GM23248 (cell line): ENCODE results near the gene SMARCAL1. TPM values are rescaled to one million over a fixed set of nuclear protein-coding genes. Genes with fewer than 3 reads are reported as not detected.
A peak's percentile ranks its signal among the peaks of the same experiment; 100 is the strongest.

Experiments
- DNase-seq: peaks from one replicate; pipeline ENCODE4 v3.0.0-alpha.2; 2015
- H2AFZ ChIP-seq: fragments of 200-600 bp; sonication (generic); 2 replicates; pipeline ENCODE4 v1.6.1; 2016; ENCODE audit warnings: antibody characterized with exemption
- H3F3A ChIP-seq: fragments of 200-600 bp; sonication (generic); 2 replicates; pipeline ENCODE4 v1.6.1; 2016; ENCODE audit warnings: mild to moderate bottlenecking, antibody characterized with exemption, mixed run types; ENCODE audit not compliant: insufficient read depth
- H3K27ac ChIP-seq: fragments of 200-600 bp; sonication (generic); 2 replicates; pipeline ENCODE4 v1.5.1; 2016; ENCODE audit warnings: mild to moderate bottlenecking
- H3K27me3 ChIP-seq: fragments of 200-600 bp; sonication (generic); replicated peaks from 2 replicates; pipeline ENCODE4 v1.6.1; 2016; ENCODE audit warnings: mild to moderate bottlenecking; ENCODE audit not compliant: insufficient read depth
- H3K36me3 ChIP-seq: fragments of 200-600 bp; sonication (generic); 2 replicates; pipeline ENCODE4 v1.6.1; 2016; ENCODE audit warnings: low read depth, mild to moderate bottlenecking
- H3K4me1 ChIP-seq: fragments of 200-600 bp; sonication (generic); 2 replicates; pipeline ENCODE4 v1.6.1; 2016; ENCODE audit warnings: mild to moderate bottlenecking; ENCODE audit not compliant: insufficient read depth
- H3K4me2 ChIP-seq: fragments of 200-600 bp; sonication (generic); one replicate; pipeline ENCODE4 v1.6.1; 2016; ENCODE audit warnings: mild to moderate bottlenecking; ENCODE audit not compliant: unreplicated experiment
- H3K4me3 ChIP-seq: fragments of 200-600 bp; sonication (generic); 2 replicates; pipeline ENCODE4 v1.5.1; 2016; ENCODE audit warnings: mild to moderate bottlenecking
- H3K79me2 ChIP-seq: fragments of 200-600 bp; sonication (generic); 2 replicates; pipeline ENCODE4 v1.6.1; 2016; ENCODE audit warnings: mild to moderate bottlenecking; ENCODE audit not compliant: insufficient read depth
- H3K9ac ChIP-seq: fragments of 200-600 bp; sonication (generic); 2 replicates; pipeline ENCODE4 v1.6.1; 2016; ENCODE audit warnings: mild to moderate bottlenecking
- H3K9me2 ChIP-seq: fragments of 200-600 bp; sonication (generic); 2 replicates; pipeline ENCODE4 v1.6.1; 2016; ENCODE audit warnings: mixed run types, mild to moderate bottlenecking, moderate library complexity; ENCODE audit not compliant: insufficient read depth
- H3K9me3 ChIP-seq: fragments of 200-600 bp; sonication (generic); one replicate; pipeline ENCODE4 v1.6.1; 2017; ENCODE audit warnings: low read depth
- H4K20me1 ChIP-seq: fragments of 200-600 bp; sonication (generic); 2 replicates; pipeline ENCODE4 v1.6.0; 2016; ENCODE audit not compliant: insufficient read depth
- EZH2 ChIP-seq: fragments of 200-600 bp; sonication (generic); IDR thresholded peaks from 2 replicates; pipeline ENCODE4 v1.6.1; 2018; ENCODE audit warnings: antibody characterized with exemption, mild to moderate bottlenecking; ENCODE audit not compliant: insufficient read depth, poor library complexity, severe bottlenecking
- EZH2phosphoT487 ChIP-seq: fragments of 200-600 bp; sonication (generic); IDR thresholded peaks from 2 replicates; pipeline ENCODE4 v1.6.1; 2018; ENCODE audit warnings: antibody characterized with exemption, moderate library complexity, mild to moderate bottlenecking, low read depth; ENCODE audit not compliant: insufficient read depth
- WGBS, 2 experiments: methylation state at CpG; one replicate each; pipeline ENCODE4 v1.1.6; 2015 to 2017; ENCODE audit warnings: low lambda C conversion rate in 2 of 2, low coverage in 1 of 2; ENCODE audit errors: missing lambda C conversion rate in 2 of 2; 5-methylcytosine and 5-hydroxymethylcytosine counted together
- in situ Hi-C: fragments of 300-500 bp; cut with MboI; formaldehyde crosslinking; loops from 2 replicates; pipeline ENCODE4 v1.15.0; 2020
- polyA plus RNA-seq: library from polyadenylated mRNA; unstranded; fragments of >200 nt; fragmentation: Nextera tagmentation; extraction: Ambion mirVana; gene quantifications from 2 replicates; pipeline ENCODE4 v1.2.1, GENCODE V29; 2016
- total RNA-seq: library from RNA; depleted of rRNA; stranded (reverse); fragments of >200 nt; shearing (Covaris generic); gene quantifications from 2 replicates; pipeline ENCODE4 v1.2.3, GENCODE V29; 2014; rRNA removed

The SMARCAL1 gene
- 10.9 and 17.8 TPM in 2 replicates for total RNA-seq
- 30.5 and 32.3 TPM in 2 replicates for polyA plus RNA-seq

GRCh38 chr2:216412022-216412999 is at the start of gene SMARCAL1:
TSS of gene SMARCAL1 (plus strand) at chr2:216412484. CDS start at chr2:216414705, 2,221 bp downstream.
- Histone ChIP-seq H3K9ac (peak within 1 kb of the TSS; percentile 86), H3K9me3 (no peaks in the 10 kb centered on the region), H3K4me1 (0 out of 2 replicates have a peak, but pooled peaks cover 7% of the 10 kb centered on the region), H3K36me3 (peaks cover 18% of the 10 kb centered on the region; the same call in 1 of the 2 replicates), H3F3A (no peaks in the 10 kb centered on the region), H3K4me2 (peak within 1 kb of the TSS; percentile 66), H3K79me2 (peaks cover 27% of the 10 kb centered on the region), H3K27me3 (no peaks in the 10 kb centered on the region), H3K9me2 (no peaks in the 10 kb centered on the region), H3K4me3 (peak within 1 kb of the TSS; percentile 91), H2AFZ (peak within 1 kb of the TSS; percentile 92), H4K20me1 (no peaks in the 10 kb centered on the region), H3K27ac (peak within 1 kb of the TSS; percentile 73)
- TF ChIP-seq EZH2: no peak
- no peak for TF ChIP-seq EZH2phosphoT487
- 7 to 8% methylated on average over 51 to 56 of the region's 56 CpGs for WGBS, 2 experiments
- in situ Hi-C loops: no loop called here
- peak; percentile 98 for DNase-seq

DNA sequence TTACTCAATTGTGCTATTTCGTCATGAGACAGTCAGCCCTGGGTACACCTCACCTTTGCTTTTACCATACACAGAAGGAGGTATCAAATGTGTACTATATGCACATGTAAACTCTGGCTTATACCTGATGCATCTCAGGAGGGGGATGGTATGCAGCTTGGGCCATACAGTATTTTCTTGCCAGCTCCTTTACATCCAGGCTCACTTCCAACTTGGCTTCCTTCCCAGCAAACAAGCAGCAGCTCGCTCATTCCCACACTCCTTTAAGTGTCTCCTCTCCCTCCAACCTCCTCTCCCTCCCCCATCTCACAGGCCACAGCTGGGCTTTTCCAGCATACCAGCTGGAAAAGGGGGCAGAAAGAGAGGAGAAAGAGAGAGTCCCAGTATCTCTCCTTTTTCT is 49.6 kb upstream of the SMARCAL1 start:
- peaks cover 9% of the 10 kb centered on the region; the same call in 1 of the 2 replicates for H3K36me3 ChIP-seq
- H3K27me3 ChIP-seq: no peaks in the 10 kb centered on the region
- no peaks in the 10 kb centered on the region for H3K9me2 ChIP-seq
- WGBS, 2 experiments: 37 to 40% methylated on average over 2 of the region's 2 CpGs
- no peak for TF ChIP-seq EZH2
- no peak for TF ChIP-seq EZH2phosphoT487
- H2AFZ ChIP-seq: no peak overlapping the region
- H3K9me3 ChIP-seq: no peaks in the 10 kb centered on the region
- no peak overlapping the region for H3K4me3 ChIP-seq
- DNase-seq: peak; percentile 27
- no peak overlapping the region for H3K9ac ChIP-seq
- in situ Hi-C loops: no loop called here
- H3K79me2 ChIP-seq: peaks cover 99% of the 10 kb centered on the region
- peaks cover 7% of the 10 kb centered on the region; the same call in 1 of the 2 replicates for H4K20me1 ChIP-seq
- peaks cover 14% of the 10 kb centered on the region for H3K4me1 ChIP-seq
- peaks cover 4% of the 10 kb centered on the region; the same call in 1 of the 2 replicates for H3F3A ChIP-seq
- peak overlapping the region; percentile 7 for H3K4me2 ChIP-seq
- no peak overlapping the region for H3K27ac ChIP-seq

DNA sequence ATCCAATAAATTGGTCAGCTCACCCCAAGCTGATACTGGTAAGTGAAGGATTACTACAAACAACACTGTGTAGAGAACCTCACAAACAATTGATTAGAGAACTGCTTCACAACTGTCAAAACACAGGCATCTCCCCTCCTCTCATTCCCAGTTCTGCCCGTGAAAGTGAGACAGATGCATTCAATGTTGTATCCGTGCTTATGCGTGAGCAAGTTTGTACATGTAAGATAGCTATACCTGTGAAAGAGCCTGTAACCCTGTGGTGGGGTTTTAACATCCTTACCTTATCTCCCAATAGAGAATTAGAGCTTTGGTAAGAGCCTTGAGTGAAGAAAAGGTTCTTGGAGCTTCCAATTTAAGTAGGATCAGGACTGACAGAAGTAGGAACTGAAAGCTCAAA is 49.1 kb upstream of the SMARCAL1 start:
- 95 to 96% methylated on average over 3 of the region's 3 CpGs for WGBS, 2 experiments
- DNase-seq: no peak
- H4K20me1 ChIP-seq: peaks cover 7% of the 10 kb centered on the region; the same call in 1 of the 2 replicates
- H3K4me2 ChIP-seq: no peak overlapping the region
- H2AFZ ChIP-seq: no peak overlapping the region
- H3K9me2 ChIP-seq: no peaks in the 10 kb centered on the region
- no peak overlapping the region for H3K9ac ChIP-seq
- no peaks in the 10 kb centered on the region for H3K27me3 ChIP-seq
- H3K9me3 ChIP-seq: no peaks in the 10 kb centered on the region
- peaks cover 9% of the 10 kb centered on the region; the same call in 1 of the 2 replicates for H3K36me3 ChIP-seq
- H3F3A ChIP-seq: peaks cover 4% of the 10 kb centered on the region; the same call in 1 of the 2 replicates
- H3K4me1 ChIP-seq: peaks cover 19% of the 10 kb centered on the region
- H3K27ac ChIP-seq: no peak overlapping the region
- no peak overlapping the region for H3K4me3 ChIP-seq
- H3K79me2 ChIP-seq: peaks cover 99% of the 10 kb centered on the region
- in situ Hi-C loops: no loop called here
- TF ChIP-seq EZH2phosphoT487: no peak
- no peak for TF ChIP-seq EZH2

- H3K79me2 ChIP-seq: peaks cover 99% of the 10 kb centered on the region
- no peak for TF ChIP-seq EZH2phosphoT487
- no peak for TF ChIP-seq EZH2
- H3K36me3 ChIP-seq: peaks cover 3% of the 10 kb centered on the region; the same call in 1 of the 2 replicates
- peaks cover 7% of the 10 kb centered on the region; the same call in 1 of the 2 replicates for H4K20me1 ChIP-seq
- H3K9me2 ChIP-seq: no peaks in the 10 kb centered on the region
- no peak overlapping the region for H3K9ac ChIP-seq
- in situ Hi-C loops: no loop called here
- H3K4me3 ChIP-seq: no peak overlapping the region
- H2AFZ ChIP-seq: no peak overlapping the region
- no peak overlapping the region for H3K4me2 ChIP-seq
- H3K27me3 ChIP-seq: no peaks in the 10 kb centered on the region
- H3K9me3 ChIP-seq: no peaks in the 10 kb centered on the region
- DNase-seq: no peak
- H3K27ac ChIP-seq: no peak overlapping the region
- H3K4me1 ChIP-seq: peaks cover 26% of the 10 kb centered on the region
- 85 to 86% methylated on average over 2 of the region's 2 CpGs for WGBS, 2 experiments
- peaks cover 4% of the 10 kb centered on the region; the same call in 1 of the 2 replicates for H3F3A ChIP-seq
Measured at GRCh38 chr2:216365518-216365917, 46.8 kb upstream of the SMARCAL1 start.
